Colon (tissue), 2 donors: ENCODE data around the gene SPON1.

Experiments used
- FAIRE-seq: peaks from 2 replicates; lab custom pipeline; 2012; peaks lifted over from hg19 to GRCh38; lab: Jason Lieb, UNC
- donor health status: control.
- donor health status: control.

SPON1 gene

GRCh38 chr11:13944911-13945425, 17.6 kb upstream of the SPON1 start:
- FAIRE-seq: no peak

GRCh38 chr11:13947379-13947778, 15.1 kb upstream of the SPON1 start:
- FAIRE-seq: no peak

GRCh38 chr11:13949876-13950275, 12.6 kb upstream of the SPON1 start:
- FAIRE-seq: no peak

GRCh38 chr11:13952221-13952620, 10.3 kb upstream of the SPON1 start:
- no peak for FAIRE-seq

- no peak for FAIRE-seq
These were observed 9.9 kb upstream of the SPON1 start for GRCh38 chr11:13952668-13953067.

GRCh38 chr11:13954591-13954990, 7.9 kb upstream of the SPON1 start:
- FAIRE-seq: no peak

GRCh38 chr11:13955971-13956421, 6.5 kb upstream of the SPON1 start:
- FAIRE-seq: no peak

GRCh38 chr11:13956988-13957387, 5.5 kb upstream of the SPON1 start:
- no peak for FAIRE-seq

GRCh38 chr11:13958641-13959400, 3.7 kb upstream of the SPON1 start:
- FAIRE-seq: no peak

- FAIRE-seq: no peak
These were observed 343 bp upstream of the SPON1 start for GRCh38 chr11:13962198-13962561.

GRCh38 chr11:13963169-13963948, 836 bp downstream of the SPON1 start:
- no peak for FAIRE-seq

GRCh38 chr11:13963949-13964770, 1.6 kb downstream of the SPON1 start:
- FAIRE-seq: no peak

GRCh38 chr11:13964771-13965074, 2.2 kb downstream of the SPON1 start:
- no peak for FAIRE-seq

GRCh38 chr11:13965337-13965736, 2.8 kb downstream of the SPON1 start:
- no peak for FAIRE-seq

GRCh38 chr11:13966013-13966412, 3.5 kb downstream of the SPON1 start:
- no peak for FAIRE-seq

GRCh38 chr11:13966486-13966885, 4.0 kb downstream of the SPON1 start:
- no peak for FAIRE-seq

- no peak for FAIRE-seq
These were observed 8.5 kb downstream of the SPON1 start for GRCh38 chr11:13970986-13971385.

- no peak for FAIRE-seq
These were observed 9.8 kb downstream of the SPON1 start for GRCh38 chr11:13972043-13972910.

GRCh38 chr11:13972944-13973343, 10.4 kb downstream of the SPON1 start:
- FAIRE-seq: no peak

- no peak for FAIRE-seq
These were observed 12.1 kb downstream of the SPON1 start for GRCh38 chr11:13974631-13975030.

GRCh38 chr11:13983081-13983751, 20.7 kb downstream of the SPON1 start:
- FAIRE-seq: no peak
